Measurements from ENCODE around the gene IQGAP2. TPM values are rescaled to one million over a fixed set of nuclear protein-coding genes. Genes with fewer than 3 reads are reported as not detected.

The IQGAP2 gene
- total RNA-seq, 6 experiments from 2014 or later = 96.4 to 152 (median 123) TPM

- TF ChIP-seq, protein P1, sequence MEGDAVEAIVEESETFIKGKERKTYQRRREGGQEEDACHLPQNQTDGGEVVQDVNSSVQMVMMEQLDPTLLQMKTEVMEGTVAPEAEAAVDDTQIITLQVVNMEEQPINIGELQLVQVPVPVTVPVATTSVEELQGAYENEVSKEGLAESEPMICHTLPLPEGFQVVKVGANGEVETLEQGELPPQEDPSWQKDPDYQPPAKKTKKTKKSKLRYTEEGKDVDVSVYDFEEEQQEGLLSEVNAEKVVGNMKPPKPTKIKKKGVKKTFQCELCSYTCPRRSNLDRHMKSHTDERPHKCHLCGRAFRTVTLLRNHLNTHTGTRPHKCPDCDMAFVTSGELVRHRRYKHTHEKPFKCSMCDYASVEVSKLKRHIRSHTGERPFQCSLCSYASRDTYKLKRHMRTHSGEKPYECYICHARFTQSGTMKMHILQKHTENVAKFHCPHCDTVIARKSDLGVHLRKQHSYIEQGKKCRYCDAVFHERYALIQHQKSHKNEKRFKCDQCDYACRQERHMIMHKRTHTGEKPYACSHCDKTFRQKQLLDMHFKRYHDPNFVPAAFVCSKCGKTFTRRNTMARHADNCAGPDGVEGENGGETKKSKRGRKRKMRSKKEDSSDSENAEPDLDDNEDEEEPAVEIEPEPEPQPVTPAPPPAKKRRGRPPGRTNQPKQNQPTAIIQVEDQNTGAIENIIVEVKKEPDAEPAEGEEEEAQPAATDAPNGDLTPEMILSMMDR (IDR thresholded peaks at IDR 0.05) = no peak
- no peak for TF ChIP-seq POLR2A (IDR thresholded peaks at IDR 0.05)
- 51% methylated on average over 4 of the region's 4 CpGs for WGBS (ENCODE audit: insufficient coverage, low coverage, low lambda C conversion rate, missing lambda C conversion rate)
- Histone ChIP-seq H3K4me1 (no peaks in the 10 kb centered on the region), H3K4me3 (no peak overlapping the region), H3K36me3 (no peaks in the 10 kb centered on the region), H3K9me3 (no peaks in the 10 kb centered on the region), H3K27me3 (no peaks in the 10 kb centered on the region), H3K27ac (no peak overlapping the region)
- intact Hi-C loops (cut with DNase I) = no loop called here
- DNase-seq (no peak), ATAC-seq (no peak)
Measured at GRCh38 chr5:76728965-76729364, 325.9 kb downstream of the IQGAP2 start.

- no peaks in the 10 kb centered on the region for H3K4me1 ChIP-seq
- H3K27ac ChIP-seq = no peak overlapping the region
- intact Hi-C loops (cut with DNase I) = no loop called here
- H3K36me3 ChIP-seq = no peaks in the 10 kb centered on the region
- H3K4me3 ChIP-seq = no peak overlapping the region
- DNase-seq = no peak
- no peak for TF ChIP-seq POLR2A (IDR thresholded peaks at IDR 0.05)
- TF ChIP-seq, protein P1 (IDR thresholded peaks at IDR 0.05) = no peak
- H3K27me3 ChIP-seq = no peaks in the 10 kb centered on the region
- 79% methylated on average over 5 of the region's 5 CpGs for WGBS (ENCODE audit: insufficient coverage, low coverage, low lambda C conversion rate, missing lambda C conversion rate)
- no peak for ATAC-seq
- H3K9me3 ChIP-seq = no peaks in the 10 kb centered on the region
Measured at GRCh38 chr5:76729373-76730290, 326.5 kb downstream of the IQGAP2 start.

DNA sequence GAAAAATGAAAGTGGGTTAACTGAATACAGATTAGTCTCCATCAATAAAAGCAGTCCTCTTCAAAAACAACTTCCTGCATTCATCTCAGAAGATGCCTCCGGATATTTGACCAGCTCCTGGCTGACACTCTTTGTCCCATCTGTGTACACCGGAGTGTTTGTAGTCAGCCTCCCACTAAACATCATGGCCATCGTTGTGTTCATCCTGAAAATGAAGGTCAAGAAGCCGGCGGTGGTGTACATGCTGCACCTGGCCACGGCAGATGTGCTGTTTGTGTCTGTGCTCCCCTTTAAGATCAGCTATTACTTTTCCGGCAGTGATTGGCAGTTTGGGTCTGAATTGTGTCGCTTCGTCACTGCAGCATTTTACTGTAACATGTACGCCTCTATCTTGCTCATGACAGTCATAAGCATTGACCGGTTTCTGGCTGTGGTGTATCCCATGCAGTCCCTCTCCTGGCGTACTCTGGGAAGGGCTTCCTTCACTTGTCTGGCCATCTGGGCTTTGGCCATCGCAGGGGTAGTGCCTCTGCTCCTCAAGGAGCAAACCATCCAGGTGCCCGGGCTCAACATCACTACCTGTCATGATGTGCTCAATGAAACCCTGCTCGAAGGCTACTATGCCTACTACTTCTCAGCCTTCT, 329.4 kb downstream of the IQGAP2 start:
- no peak overlapping the region for H3K4me3 ChIP-seq
- WGBS (ENCODE audit: insufficient coverage, low coverage, low lambda C conversion rate, missing lambda C conversion rate) = 86% methylated on average over 9 of the region's 15 CpGs
- no peaks in the 10 kb centered on the region for H3K27me3 ChIP-seq
- no peak overlapping the region for H3K27ac ChIP-seq
- no peaks in the 10 kb centered on the region for H3K4me1 ChIP-seq
- no peaks in the 10 kb centered on the region for H3K9me3 ChIP-seq
- TF ChIP-seq, protein P1 (IDR thresholded peaks at IDR 0.05) = no peak
- no peak for TF ChIP-seq POLR2A (IDR thresholded peaks at IDR 0.05)
- intact Hi-C loops (cut with DNase I) = no loop called here
- no peaks in the 10 kb centered on the region for H3K36me3 ChIP-seq
- ATAC-seq (no peak), DNase-seq (no peak)

- Histone ChIP-seq H3K36me3 (no peaks in the 10 kb centered on the region), H3K27me3 (no peaks in the 10 kb centered on the region), H3K9me3 (no peaks in the 10 kb centered on the region), H3K27ac (no peak overlapping the region), H3K4me3 (no peak overlapping the region), H3K4me1 (no peaks in the 10 kb centered on the region)
- ATAC-seq (peak in 1 of 4 donors; percentile 44), DNase-seq (no peak)
- WGBS (ENCODE audit: insufficient coverage, low coverage, low lambda C conversion rate, missing lambda C conversion rate) = 74% methylated on average over 13 of the region's 13 CpGs
- TF ChIP-seq POLR2A (IDR thresholded peaks at IDR 0.05) = no peak
- TF ChIP-seq, protein P1 (IDR thresholded peaks at IDR 0.05) = no peak
- intact Hi-C loops (cut with DNase I) = no loop called here
Measured at GRCh38 chr5:76733049-76733417, 329.9 kb downstream of the IQGAP2 start.

All from right lobe of liver (tissue), 6 donors.